ENCODE results near the gene SHISA5.

GRCh38 chr3:48476426-48477053 is 27.4 kb downstream of the SHISA5 start:
- TF ChIP-seq ZFP3 (CRISPR knock-in tag; IDR thresholded peaks at IDR 0.05) (no peak), PPARA (CRISPR knock-in tag; IDR thresholded peaks at IDR 0.05; ENCODE audit: borderline replicate concordance) (no peak), TCF4 (CRISPR knock-in tag; IDR thresholded peaks at IDR 0.05; ENCODE audit: borderline replicate concordance) (no peak), ESRRG (CRISPR knock-in tag; IDR thresholded peaks at IDR 0.05) (no peak), GLIS3 (CRISPR knock-in tag; IDR thresholded peaks at IDR 0.05) (no peak), ARNTL (CRISPR knock-in tag; IDR thresholded peaks at IDR 0.05; ENCODE audit: borderline replicate concordance, low read depth) (no peak), ZFP30 (CRISPR knock-in tag; IDR thresholded peaks at IDR 0.05) (no peak), RARB (CRISPR knock-in tag; IDR thresholded peaks at IDR 0.05) (no peak)
- TF ChIP-seq, protein P1, sequence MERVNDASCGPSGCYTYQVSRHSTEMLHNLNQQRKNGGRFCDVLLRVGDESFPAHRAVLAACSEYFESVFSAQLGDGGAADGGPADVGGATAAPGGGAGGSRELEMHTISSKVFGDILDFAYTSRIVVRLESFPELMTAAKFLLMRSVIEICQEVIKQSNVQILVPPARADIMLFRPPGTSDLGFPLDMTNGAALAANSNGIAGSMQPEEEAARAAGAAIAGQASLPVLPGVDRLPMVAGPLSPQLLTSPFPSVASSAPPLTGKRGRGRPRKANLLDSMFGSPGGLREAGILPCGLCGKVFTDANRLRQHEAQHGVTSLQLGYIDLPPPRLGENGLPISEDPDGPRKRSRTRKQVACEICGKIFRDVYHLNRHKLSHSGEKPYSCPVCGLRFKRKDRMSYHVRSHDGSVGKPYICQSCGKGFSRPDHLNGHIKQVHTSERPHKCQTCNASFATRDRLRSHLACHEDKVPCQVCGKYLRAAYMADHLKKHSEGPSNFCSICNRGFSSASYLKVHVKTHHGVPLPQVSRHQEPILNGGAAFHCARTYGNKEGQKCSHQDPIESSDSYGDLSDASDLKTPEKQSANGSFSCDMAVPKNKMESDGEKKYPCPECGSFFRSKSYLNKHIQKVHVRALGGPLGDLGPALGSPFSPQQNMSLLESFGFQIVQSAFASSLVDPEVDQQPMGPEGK (CRISPR knock-in tag; IDR thresholded peaks at IDR 0.05; ENCODE audit: borderline replicate concordance), result no peak
- TF ChIP-seq, protein P2, sequence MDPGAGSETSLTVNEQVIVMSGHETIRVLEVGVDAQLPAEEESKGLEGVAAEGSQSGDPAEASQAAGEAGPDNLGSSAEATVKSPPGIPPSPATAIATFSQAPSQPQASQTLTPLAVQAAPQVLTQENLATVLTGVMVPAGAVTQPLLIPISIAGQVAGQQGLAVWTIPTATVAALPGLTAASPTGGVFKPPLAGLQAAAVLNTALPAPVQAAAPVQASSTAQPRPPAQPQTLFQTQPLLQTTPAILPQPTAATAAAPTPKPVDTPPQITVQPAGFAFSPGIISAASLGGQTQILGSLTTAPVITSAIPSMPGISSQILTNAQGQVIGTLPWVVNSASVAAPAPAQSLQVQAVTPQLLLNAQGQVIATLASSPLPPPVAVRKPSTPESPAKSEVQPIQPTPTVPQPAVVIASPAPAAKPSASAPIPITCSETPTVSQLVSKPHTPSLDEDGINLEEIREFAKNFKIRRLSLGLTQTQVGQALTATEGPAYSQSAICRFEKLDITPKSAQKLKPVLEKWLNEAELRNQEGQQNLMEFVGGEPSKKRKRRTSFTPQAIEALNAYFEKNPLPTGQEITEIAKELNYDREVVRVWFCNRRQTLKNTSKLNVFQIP (CRISPR knock-in tag; IDR thresholded peaks at IDR 0.05; ENCODE audit: borderline replicate concordance, low read depth), result no peak
- TF ChIP-seq, protein P3, sequence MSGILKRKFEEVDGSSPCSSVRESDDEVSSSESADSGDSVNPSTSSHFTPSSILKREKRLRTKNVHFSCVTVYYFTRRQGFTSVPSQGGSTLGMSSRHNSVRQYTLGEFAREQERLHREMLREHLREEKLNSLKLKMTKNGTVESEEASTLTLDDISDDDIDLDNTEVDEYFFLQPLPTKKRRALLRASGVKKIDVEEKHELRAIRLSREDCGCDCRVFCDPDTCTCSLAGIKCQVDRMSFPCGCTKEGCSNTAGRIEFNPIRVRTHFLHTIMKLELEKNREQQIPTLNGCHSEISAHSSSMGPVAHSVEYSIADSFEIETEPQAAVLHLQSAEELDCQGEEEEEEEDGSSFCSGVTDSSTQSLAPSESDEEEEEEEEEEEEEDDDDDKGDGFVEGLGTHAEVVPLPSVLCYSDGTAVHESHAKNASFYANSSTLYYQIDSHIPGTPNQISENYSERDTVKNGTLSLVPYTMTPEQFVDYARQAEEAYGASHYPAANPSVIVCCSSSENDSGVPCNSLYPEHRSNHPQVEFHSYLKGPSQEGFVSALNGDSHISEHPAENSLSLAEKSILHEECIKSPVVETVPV (CRISPR knock-in tag; IDR thresholded peaks at IDR 0.05), result no peak
- TF ChIP-seq, protein P4, sequence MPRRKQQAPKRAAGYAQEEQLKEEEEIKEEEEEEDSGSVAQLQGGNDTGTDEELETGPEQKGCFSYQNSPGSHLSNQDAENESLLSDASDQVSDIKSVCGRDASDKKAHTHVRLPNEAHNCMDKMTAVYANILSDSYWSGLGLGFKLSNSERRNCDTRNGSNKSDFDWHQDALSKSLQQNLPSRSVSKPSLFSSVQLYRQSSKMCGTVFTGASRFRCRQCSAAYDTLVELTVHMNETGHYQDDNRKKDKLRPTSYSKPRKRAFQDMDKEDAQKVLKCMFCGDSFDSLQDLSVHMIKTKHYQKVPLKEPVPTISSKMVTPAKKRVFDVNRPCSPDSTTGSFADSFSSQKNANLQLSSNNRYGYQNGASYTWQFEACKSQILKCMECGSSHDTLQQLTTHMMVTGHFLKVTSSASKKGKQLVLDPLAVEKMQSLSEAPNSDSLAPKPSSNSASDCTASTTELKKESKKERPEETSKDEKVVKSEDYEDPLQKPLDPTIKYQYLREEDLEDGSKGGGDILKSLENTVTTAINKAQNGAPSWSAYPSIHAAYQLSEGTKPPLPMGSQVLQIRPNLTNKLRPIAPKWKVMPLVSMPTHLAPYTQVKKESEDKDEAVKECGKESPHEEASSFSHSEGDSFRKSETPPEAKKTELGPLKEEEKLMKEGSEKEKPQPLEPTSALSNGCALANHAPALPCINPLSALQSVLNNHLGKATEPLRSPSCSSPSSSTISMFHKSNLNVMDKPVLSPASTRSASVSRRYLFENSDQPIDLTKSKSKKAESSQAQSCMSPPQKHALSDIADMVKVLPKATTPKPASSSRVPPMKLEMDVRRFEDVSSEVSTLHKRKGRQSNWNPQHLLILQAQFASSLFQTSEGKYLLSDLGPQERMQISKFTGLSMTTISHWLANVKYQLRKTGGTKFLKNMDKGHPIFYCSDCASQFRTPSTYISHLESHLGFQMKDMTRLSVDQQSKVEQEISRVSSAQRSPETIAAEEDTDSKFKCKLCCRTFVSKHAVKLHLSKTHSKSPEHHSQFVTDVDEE (CRISPR knock-in tag; IDR thresholded peaks at IDR 0.05), result no peak

All from SK-N-SH treated with all-trans-retinoic acid at 6 μM for 48 hours (cell line).